H1 (cell line): Measurements from ENCODE around the gene SYT15. TPM values are rescaled to one million over a fixed set of nuclear protein-coding genes. Genes with fewer than 3 reads are reported as not detected.

Experiments
- CHD7 ChIP-seq: fragments of 300-600 bp; sonication (generic); IDR thresholded peaks from 2 replicates; pipeline ENCODE4 v1.7.1; 2012; ENCODE audit warnings: low read length, moderate library complexity, mild to moderate bottlenecking, inconsistent platforms; ENCODE audit not compliant: insufficient replicate concordance
- EZH2 ChIP-seq: fragments of 200-600 bp; sonication (generic); IDR thresholded peaks from 2 replicates; pipeline ENCODE4 v1.7.1; 2012; ENCODE audit warnings: low read depth, mild to moderate bottlenecking, moderate library complexity, low read length, inconsistent platforms; ENCODE audit not compliant: severe bottlenecking
- RBBP5 ChIP-seq: IDR thresholded peaks from 2 replicates; pipeline ENCODE4 v1.7.1; 2012; ENCODE audit warnings: low read depth, mild to moderate bottlenecking, inconsistent platforms, low read length, moderate library complexity, borderline replicate concordance
- SP4 ChIP-seq: IDR thresholded peaks from 2 replicates; pipeline ENCODE4 v1.6.1; 2012; ENCODE audit warnings: low read length, inconsistent platforms
- polyA plus RNA-seq, 7 experiments: library from polyadenylated mRNA; depleted of rRNA in 3 of 7; stranded (reverse) in 5 of 7; unstranded in 2 of 7; fragments of >200 nt in 5 of 7; fragments of 200-250 nt in 2 of 7; gene quantifications; 1 replicate in 5 of 7; 2 replicates in 1 of 7; 4 replicates in 1 of 7; pipeline versions ENCODE4 v1.2.1 to v1.2.3, GENCODE V29; 2011 to 2013; ENCODE audit warnings: missing spikeins in 2 of 7, mixed read lengths in 2 of 7
- total RNA-seq: library from RNA; stranded (reverse); fragmentation: NEBNext Ultra II Directional; extraction: Animal tissue kit (Norgen Biotek cat#: 25700); gene quantifications from 2 replicates; pipeline ENCODE4 v1.2.1, GENCODE V29; 2021

SYT15 gene
- total and polyA plus RNA-seq, 2 of the 8 experiments (the other 6 are each of a cell fraction or from before 2014, with no cell fraction given): 0.39 to 0.61 TPM

- TF ChIP-seq EZH2 (no peak), CHD7 (no peak), SP4 (no peak), RBBP5 (no peak)
Measured at GRCh38 chr10:46548498-46549090, 30.3 kb upstream of the SYT15 start (continued).
